GM19023 (cell line): ENCODE results near the gene PLCD1.
A peak's percentile ranks its signal among the peaks of the same experiment; 100 is the strongest.

ENCODE experiments used
- ATAC-seq: cut with Tn5 transposase; IDR thresholded peaks from one replicate; pipeline ENCODE4 v1.9.1; 2021; ENCODE audit warnings: mild to moderate bottlenecking, moderate library complexity; ENCODE audit not compliant: unreplicated experiment

PLCD1 gene

DNA sequence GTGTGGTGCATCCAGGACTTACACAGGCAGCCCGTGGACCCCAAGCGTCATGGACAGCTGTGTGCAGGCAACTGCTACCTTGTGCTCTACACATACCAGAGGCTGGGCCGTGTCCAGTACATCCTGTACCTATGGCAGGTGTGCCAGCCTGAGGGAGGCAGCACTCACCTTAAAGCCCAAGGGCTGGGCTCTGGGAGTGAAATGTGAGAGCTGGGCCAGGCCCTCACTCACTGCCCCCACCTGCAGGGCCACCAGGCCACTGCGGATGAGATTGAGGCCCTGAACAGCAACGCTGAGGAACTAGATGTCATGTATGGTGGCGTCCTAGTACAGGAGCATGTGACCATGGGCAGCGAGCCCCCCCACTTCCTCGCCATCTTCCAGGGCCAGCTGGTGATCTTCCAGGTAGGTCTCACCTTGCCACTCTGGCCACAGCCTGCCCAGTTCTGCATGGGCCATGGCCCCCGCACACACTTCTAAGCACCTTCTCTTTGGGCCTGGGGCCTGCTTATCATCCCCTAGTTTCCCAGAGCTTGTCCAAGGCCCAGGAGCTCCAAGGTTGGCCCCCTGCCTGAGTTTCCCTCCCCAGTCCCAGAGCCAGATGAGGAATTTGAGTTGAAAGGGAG, 27.9 kb downstream of the PLCD1 start:
- ATAC-seq, result no peak

DNA sequence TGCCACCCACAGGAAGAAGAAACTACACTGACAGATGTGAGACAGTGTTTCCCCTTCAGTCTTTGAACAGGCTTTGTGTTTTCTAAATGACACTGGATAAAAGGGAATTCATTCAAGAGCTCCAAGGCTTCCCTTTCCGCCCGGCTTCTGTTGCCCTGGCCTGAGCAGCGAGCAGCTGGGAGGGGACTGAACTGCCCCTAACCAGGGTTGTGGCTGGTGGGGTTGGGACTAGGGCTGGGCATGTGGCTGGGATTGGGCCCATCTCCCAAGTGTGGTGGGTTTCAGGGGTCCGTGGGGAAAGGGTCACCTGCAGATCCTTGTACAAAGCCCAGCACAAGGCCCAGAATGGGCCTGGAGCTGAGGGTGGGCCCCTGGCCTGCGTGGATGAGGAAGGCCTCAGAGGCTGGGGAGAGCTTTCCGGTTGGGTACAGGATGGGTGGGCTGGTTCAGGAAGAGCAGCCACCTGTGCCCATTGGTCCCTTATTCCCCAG, 28.4 kb downstream of the PLCD1 start:
- no peak for ATAC-seq

DNA sequence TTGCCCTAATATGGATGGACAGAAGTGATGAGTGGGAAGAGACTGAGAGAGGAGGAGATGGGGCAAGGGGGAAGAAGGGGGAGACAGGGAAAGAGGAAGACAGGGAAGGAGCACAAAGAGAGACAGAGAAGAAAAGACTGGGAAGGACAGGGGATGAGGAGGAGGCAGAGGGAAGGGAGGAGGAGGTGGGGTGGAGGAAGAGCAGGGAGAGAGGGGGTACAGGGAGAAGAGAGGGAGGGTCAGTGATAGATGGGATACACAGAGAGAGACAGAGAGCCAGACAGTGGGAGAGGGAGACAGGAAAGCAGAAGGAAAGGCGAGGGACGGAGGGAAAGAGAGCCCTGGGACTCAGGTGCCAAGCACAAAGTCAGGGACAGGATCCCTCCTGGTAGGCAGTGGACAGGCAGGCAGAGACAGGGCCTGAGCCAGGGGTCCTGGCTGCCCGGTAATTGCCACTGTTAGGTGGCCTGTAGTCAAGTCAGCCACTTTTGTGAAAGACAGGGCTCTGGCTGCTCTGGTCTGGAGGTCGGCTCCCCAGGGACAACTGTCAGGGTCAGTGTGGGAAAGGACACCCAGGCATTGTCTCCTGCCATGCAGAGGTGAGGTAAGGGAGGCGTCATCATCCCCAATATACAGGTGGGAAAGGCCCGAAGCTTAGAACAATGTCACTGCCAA, 29.1 kb downstream of the PLCD1 start:
- ATAC-seq, result no peak

DNA sequence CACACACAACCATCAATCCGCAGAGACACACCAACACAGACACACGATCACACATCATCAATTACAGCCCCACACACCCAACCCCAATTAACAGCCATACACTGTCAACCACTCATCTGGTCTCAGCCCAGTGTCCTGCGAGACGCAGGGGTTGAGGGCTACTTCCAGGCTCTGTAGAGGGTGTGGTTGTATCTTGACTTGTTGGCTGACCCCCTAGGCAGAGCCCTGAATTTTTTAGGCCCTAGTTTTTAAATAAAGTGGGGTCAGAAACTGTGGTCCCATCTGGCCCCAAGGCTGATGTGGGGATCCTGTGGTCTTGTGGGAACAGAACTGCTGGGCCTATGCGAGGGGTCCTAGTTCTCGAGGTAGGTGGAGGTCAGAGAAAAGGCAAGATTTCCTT, 29.6 kb downstream of the PLCD1 start:
- ATAC-seq, result no peak

DNA sequence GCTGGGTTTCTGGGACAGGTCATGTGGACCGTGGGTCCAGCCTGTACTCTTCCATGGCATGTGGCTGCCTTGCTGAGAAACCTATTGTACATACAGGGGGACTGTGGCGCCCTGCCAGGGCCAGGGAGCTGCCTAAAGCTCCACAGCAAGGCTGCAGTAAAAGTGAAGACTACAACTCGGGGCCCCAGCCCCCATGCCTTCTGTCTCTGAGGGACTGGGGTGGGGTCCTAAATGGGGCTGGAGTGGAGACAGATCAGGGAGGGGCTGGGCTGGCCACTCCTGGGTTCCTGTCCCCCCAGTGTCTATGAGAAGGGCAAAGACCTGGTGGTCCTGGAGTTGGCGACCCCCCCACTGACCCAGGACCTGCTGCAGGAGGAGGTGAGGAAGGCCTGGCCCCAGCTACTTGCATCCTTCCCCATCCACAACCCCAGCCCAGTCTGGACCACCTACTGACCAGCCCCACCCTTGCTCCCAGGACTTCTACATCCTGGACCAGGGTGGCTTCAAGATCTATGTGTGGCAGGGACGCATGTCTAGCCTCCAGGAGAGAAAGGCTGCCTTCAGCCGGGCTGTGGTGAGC, 31.6 kb downstream of the PLCD1 start:
- ATAC-seq, result no peak

DNA sequence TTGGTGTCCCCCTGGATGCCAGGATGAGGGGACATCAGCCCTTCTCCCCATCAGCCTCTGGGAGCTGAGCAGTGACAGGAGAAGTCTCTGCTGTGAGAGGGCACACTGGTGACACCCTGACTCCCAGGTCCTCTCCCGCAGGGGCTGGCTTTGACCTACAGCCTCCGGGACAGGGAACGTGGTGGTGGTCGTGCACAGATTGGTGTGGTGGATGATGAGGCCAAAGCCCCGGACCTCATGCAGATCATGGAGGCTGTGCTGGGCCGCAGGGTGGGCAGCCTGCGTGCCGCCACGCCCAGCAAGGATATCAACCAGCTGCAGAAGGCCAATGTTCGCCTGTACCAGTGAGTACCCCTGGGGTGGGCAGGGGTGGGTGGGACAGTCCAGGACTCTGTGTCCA, 32.1 kb downstream of the PLCD1 start:
- no peak for ATAC-seq

DNA sequence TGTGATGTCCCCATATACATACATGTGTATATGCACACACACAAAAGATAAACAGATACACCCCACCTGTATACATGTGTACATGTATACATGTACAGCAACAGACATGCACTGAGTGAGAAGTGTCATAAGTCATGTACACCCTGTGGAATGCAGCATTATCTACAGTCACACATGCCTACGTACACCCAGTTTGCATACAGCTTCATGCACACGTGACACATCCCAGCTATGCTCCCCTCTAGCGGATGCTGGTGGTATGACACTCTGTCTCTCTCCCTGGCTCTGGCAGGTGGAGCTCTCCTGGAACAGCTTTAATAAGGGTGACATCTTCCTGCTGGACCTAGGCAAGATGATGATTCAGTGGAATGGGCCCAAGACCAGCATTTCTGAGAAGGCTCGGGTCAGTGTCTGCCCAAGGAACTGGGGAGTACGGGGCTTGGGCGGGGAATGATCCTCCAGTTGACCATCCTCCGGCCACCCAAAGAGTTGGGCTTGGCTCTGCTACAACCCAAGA, 32.6 kb downstream of the PLCD1 start:
- ATAC-seq, result peak; percentile 37

DNA sequence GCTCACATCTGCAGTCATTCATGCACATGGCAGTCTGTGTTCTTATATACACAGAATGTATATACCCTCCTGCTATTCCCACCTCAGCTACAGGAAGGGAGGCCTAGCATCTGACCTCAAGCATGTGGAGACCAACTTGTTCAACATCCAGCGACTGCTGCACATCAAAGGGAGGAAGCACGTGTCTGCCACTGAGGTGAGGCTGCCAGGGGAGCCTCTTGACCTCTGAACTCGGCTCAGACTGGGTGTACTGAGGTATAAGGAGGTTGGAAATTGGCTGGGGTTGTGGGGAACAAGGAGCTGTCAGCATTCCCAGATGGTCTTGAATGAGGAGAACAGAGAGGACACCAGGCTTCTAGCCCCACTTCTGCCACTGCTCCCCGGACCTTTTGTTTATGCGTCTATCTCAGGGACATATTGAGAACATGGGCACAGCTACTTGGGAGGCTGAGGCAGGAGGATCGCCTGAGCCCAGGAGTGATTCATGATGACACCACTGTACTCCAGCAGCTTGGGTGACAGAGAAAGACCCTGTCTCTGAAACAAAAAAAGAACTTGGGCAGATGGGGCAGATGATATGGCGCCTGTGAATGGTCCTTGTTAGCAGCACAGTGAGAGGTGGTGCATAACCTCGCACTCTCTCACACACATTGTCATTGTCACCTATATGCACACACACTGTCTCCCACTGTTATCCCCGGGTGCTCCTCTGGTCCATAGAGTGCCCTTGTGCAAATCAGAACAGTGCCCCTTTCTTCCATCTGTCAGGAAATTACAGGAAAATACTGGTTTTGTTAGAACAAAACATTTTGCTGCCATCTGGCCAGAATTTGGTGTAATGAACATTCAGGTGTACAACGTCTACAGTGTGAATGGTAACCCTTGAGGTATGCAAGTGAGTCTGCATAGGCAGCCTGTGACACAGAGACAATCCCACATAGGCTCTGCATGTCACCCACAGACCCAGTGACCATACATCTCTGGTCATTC, 33.5 kb downstream of the PLCD1 start:
- ATAC-seq, result no peak

DNA sequence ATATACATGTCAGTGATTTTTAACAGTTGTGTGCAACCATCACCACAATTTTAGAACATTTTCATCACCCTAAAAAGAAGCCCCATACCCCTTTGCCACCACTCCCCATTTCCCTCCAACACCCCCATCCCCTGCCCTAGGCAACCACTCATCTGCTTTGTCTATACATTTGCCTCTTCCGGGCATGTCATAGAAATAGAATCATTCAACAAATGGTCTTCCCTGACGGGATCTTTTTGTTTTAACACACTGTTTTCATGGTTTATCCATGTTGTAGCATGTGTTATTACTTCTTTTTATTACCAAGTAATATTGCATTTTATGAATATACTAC, 34.8 kb downstream of the PLCD1 start:
- no peak for ATAC-seq

DNA sequence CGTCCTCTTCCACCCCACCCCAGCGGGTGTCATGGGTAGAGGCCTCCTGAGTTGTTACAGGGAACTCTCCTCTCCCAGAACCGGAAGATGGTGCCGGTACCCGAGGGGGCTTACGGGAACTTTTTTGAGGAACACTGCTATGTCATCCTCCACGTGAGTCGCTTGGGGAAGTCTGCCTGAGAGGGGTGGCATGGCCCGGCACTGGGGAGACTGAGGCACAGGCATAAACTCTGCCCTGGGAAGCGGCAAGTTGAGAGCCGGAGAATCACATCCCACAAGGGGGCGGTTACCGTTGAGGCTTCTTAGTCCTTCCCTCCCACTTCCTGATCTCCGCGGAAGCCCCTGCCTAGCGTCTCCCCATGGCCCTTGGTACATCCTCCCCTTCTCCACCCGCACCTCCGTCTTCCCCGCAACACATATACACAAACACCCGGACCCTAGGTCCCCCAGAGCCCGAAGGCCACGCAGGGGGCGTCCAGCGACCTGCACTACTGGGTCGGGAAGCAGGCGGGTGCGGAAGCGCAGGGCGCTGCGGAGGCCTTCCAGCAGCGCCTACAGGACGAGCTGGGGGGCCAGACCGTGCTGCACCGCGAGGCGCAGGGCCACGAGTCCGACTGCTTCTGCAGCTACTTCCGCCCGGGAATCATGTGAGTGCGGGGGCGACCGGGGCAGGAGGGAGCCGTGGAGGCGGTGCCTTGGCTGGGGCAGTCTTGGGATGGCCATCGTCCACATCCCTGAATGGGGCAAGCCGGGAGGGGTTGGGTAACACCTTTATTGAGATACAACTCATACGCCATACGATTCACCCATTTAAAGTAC, 35.4 kb downstream of the PLCD1 start:
- ATAC-seq, result peak; percentile 59

DNA sequence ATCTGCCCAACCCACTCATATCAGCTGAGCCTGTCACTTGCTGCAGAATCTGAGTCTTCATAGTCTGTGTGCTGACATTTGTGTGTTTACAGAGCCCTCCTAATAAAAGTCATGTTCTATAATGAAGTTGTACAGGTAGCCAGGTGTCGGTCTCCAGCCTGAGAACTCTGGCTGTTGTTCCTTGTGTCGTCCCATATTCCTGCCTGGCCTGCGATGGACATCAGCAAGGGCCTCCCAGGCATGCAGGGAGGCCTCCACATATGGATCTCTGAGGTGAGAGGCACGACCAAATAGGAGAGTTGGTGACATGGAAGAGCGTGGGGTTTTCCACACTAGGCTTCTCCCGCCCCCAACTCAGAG, 36.0 kb downstream of the PLCD1 start:
- peak; percentile 1 for ATAC-seq

DNA sequence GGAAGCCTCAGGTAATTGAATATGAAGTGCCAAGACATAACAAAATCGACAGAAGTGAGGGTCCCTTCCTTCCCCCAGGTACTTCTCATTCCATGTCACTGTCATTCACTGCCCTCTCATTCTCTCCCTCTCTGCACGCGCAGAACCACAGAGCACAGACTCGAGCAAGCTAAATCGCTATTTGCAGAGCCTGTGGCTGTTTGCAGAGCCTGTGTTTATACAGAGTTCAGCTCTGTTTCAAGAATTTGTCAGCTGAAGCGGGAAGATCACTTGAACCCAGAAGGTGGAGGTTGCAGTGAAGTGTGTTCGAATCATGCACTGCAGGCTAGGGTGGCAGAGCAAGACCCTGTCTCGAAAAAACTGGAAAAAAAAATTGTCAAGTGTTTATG, 36.4 kb downstream of the PLCD1 start:
- no peak for ATAC-seq

DNA sequence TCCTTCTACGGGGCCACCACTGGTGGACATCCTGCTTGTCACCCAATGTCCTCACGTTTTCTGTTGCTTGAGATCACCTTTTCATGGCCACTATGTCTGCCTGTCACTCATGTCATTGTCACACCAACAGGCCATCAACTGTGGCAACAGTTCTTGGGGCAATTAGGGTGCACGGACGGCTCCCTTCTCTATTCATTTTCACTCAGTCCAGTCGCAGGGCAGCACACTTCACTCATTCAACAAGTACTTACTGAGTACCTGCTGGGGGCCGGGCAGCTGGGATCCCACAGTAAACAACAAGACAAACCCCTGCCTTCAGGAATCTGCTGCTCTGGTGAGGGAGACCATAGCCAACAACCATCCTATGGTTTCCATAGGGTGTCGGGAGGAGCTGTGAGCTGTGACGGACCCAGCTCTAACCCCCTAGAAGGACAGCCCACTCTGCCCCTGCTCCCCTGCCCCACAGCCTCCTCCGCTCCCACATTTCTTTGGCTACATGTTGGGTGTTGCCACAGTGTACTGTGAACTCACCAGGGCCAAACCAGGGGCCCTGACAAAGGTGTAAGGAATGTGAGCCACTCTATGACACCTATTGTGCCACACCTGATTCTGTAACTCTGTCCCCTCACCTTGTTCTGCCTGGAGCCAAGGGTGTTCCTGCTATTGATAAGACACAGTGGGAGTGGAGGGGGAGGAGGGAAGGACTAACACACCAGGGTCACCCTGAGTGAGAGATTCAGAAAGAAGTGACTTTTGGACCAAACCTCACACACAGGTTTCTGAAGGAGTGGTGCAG, 37.0 kb downstream of the PLCD1 start:
- no peak for ATAC-seq

DNA sequence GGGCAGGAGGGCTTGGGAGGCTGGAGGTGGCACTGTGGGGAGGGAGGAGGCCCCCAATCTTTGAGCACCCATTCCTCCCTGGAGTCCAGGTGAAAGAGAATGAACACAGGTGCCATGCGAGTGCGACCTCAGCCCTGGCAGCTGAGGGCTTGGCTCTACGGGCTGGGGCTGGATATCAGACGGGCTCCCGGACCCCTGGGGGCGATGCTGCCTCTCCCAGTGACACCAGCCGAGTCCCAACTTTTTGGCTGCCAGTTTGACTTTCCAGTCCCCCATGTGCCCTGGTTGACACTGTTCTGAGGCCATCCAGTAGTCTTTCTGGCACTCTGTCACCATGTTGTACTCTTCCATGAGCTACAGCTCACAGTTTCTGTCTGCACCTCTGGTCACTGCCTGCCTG, 37.6 kb downstream of the PLCD1 start:
- ATAC-seq, result no peak

DNA sequence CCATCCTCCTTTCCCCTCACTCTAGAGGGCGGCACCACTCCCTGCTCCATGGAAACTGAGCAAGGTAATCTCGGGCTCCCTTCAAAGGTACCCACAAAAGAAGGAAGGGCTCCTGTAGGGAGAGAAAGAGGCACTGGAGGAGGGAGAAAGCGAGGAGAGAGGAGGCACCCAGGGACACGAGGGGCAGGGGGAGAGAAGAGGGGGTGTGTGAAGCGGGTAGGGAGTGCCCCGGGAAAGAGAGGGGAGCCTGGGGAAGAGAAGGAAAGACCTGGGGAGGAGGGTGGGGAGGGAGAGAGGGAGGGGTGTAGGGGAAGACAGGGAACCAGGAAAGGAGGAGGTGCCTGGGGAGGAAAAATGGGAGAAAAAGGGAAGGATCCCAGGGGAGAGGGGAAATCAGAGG, 38.3 kb downstream of the PLCD1 start:
- no peak for ATAC-seq

DNA sequence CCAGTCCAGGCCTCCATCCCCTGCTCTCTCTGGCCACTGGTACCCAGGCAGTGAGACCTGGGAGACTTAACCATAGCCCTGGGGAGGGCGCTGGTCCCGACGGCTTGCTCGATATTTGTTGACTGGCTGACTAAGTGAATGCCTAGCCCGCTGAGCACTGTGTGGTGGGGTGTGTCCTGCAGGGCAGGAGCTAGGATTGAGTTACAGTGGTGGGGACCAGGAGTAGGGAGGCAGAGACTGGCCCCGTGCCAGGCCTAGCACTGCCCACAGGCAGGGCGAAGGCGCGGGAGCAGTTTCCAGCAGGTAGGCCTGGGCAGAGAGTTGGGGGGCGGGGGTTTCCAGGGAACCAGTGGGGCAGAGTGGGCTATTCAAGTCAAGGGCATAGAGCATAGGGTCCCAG, 38.9 kb downstream of the PLCD1 start, which contains the start of gene VILL:
VILL (plus strand) TSS at position 260 of the 400 bp plus-strand sequence. CDS start 2,887 bp downstream, outside the sequence.
- no peak for ATAC-seq

DNA sequence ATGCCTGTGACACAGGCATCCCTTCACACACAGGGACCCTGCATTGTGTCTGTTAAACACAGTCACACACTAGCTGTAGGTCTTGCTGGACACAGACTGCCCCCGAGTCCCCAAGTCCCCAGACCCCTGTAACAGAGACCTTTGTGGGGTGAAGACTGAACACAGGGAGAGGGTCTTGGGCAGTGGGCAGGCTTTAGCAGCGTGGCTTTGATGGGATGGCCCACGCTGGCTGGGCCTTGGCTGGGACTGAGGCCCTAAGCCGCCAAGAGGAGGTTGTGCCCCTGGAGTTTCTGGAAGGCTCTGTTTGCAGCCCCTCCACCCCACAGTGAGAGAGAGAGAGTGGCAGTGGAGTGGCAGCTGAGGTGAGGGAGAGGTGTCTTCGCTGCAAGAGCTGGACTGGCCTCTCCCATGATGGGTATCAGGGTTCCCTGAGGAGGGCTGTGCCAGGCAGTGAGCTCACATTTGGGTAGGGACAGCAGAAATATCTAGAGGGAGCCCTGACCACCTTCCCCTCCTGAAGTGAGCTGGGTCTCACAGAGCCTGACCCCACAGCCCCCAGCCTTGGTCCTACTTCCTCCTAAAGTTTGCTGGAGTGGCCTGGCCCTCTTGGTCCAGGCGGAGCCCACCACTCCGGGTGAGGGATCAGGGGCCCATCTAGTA, 39.5 kb downstream of the PLCD1 start:
- no peak for ATAC-seq

DNA sequence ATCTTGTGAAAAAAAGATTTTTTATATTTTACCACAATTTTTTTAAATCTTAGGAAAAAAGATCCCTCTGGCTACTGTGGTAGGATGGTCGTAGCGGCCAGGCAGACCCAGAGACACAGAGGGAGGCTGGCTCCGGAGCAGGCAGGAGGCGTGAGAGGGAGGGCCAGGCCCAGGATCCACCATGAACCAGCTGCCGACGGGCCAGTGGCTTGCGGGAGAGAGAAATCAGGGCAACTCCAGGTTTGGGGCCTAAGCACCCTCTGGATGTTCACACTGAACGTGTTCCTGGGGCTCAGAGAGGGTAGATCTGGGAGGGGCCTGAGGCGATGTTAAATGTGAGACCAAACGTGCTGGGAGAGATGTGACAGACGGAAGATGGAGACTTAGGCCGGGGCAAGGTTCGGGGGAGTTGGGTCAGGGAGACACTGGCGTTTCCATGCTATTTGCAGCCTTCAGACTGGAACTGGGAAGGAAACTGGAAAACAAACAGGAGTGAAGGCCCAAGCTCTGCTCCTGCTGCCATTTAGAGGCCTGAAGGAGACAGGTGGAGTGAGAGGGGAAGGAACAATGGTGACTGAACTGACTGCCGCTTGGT, 40.4 kb downstream of the PLCD1 start:
- no peak for ATAC-seq
